Neural cell (in vitro differentiated cells): ENCODE measurements around the gene CISD3. TPM values are rescaled to one million over a fixed set of nuclear protein-coding genes. Genes with fewer than 3 reads are reported as not detected.

Experiments
- H2AFZ ChIP-seq: fragments of 200-600, 300-800 bp; sonication (generic), shearing (Covaris generic); 2 replicates; pipeline ENCODE4 v1.6.0; 2014; ENCODE audit warnings: low read depth, mild to moderate bottlenecking, antibody characterized with exemption, low read length, moderate library complexity
- H3F3A ChIP-seq: fragments of 200-600 bp; shearing (Covaris generic); 2 replicates; pipeline ENCODE4 v1.6.1; 2016; ENCODE audit warnings: mild to moderate bottlenecking, moderate library complexity, mixed read lengths, antibody characterized with exemption, low read length; ENCODE audit not compliant: insufficient read depth, poor library complexity, severe bottlenecking
- H3K27ac ChIP-seq: fragments of 200-600, 300-800 bp; sonication (generic), shearing (Covaris generic); 2 replicates; pipeline ENCODE4 v1.5.1; 2014; ENCODE audit warnings: mild to moderate bottlenecking, low read length, moderate library complexity
- H3K27me3 ChIP-seq: fragments of 300-800, 200-600 bp; sonication (generic), shearing (Covaris generic); 2 replicates; pipeline ENCODE4 v1.6.0; 2014; ENCODE audit warnings: mild to moderate bottlenecking, low read depth, low read length, moderate library complexity; ENCODE audit not compliant: insufficient read depth
- H3K36me3 ChIP-seq: fragments of 300-800, 200-600 bp; sonication (generic), shearing (Covaris generic); 2 replicates; pipeline ENCODE4 v1.5.1; 2014; ENCODE audit warnings: mild to moderate bottlenecking, antibody characterized with exemption, low read length, moderate library complexity; ENCODE audit not compliant: insufficient read depth
- H3K4me2 ChIP-seq: fragments of 300-800, 200-600 bp; sonication (generic), shearing (Covaris generic); 2 replicates; pipeline ENCODE4 v1.6.0; 2014; ENCODE audit warnings: mild to moderate bottlenecking, low read length
- H3K4me3 ChIP-seq: fragments of 300-800, 200-600 bp; sonication (generic), shearing (Covaris generic); 2 replicates; pipeline ENCODE4 v1.5.1; 2014; ENCODE audit warnings: mild to moderate bottlenecking, low read length, moderate library complexity
- H3K79me2 ChIP-seq: fragments of 200-600 bp; shearing (Covaris generic); replicated peaks from 2 replicates; pipeline ENCODE4 v1.6.0; 2014; ENCODE audit warnings: mild to moderate bottlenecking, low read length, moderate library complexity; ENCODE audit not compliant: insufficient read depth
- H3K9ac ChIP-seq: fragments of 300-800, 200-600 bp; sonication (generic), shearing (Covaris generic); 2 replicates; pipeline ENCODE4 v1.6.1; 2016; ENCODE audit warnings: mild to moderate bottlenecking, low read length, mixed read lengths
- H3K9me2 ChIP-seq: fragments of 200-600 bp; shearing (Covaris generic); 2 replicates; pipeline ENCODE4 v1.6.1; 2016; ENCODE audit warnings: mild to moderate bottlenecking, low read length, mixed read lengths; ENCODE audit not compliant: insufficient read depth
- H3K9me3 ChIP-seq: fragments of 200-600, 300-800 bp; sonication (generic), shearing (Covaris generic); 2 replicates; pipeline ENCODE4 v1.6.1; 2016; ENCODE audit warnings: mild to moderate bottlenecking, mixed run types, low read length, moderate library complexity, mixed read lengths
- H4K20me1 ChIP-seq: fragments of 200-600 bp; shearing (Covaris generic); 2 replicates; pipeline ENCODE4 v1.6.1; 2016; ENCODE audit warnings: mild to moderate bottlenecking, mixed run types; ENCODE audit not compliant: insufficient read depth
- EP300 ChIP-seq: fragments of 450-650 bp; conservative IDR thresholded peaks from 2 replicates; pipeline ENCODE4 v1.6.1; 2014; ENCODE audit warnings: antibody characterized with exemption, mild to moderate bottlenecking, moderate library complexity; ENCODE audit not compliant: poor library complexity, severe bottlenecking
- EZH2 ChIP-seq: fragments of 200-600, 300-800 bp; shearing (Covaris generic), sonication (generic); IDR thresholded peaks from 2 replicates; pipeline ENCODE4 v1.6.1; 2014; ENCODE audit warnings: antibody characterized with exemption, low read length, borderline replicate concordance, mild to moderate bottlenecking; ENCODE audit not compliant: insufficient read depth, poor library complexity, severe bottlenecking
- MXI1 ChIP-seq: fragments of 450-650 bp; conservative IDR thresholded peaks from 2 replicates; pipeline ENCODE4 v1.6.1; 2014; ENCODE audit warnings: antibody characterized with exemption, mild to moderate bottlenecking; ENCODE audit not compliant: poor library complexity, severe bottlenecking
- POLR2AphosphoS5 ChIP-seq: IDR thresholded peaks from 2 replicates; pipeline ENCODE4 v1.6.1; 2012
- RAD21 ChIP-seq: fragments of 450-650 bp; conservative IDR thresholded peaks from 2 replicates; pipeline ENCODE4 v1.6.1; 2014; ENCODE audit warnings: antibody characterized with exemption, mild to moderate bottlenecking, moderate library complexity
- SMC3 ChIP-seq: fragments of 450-650 bp; conservative IDR thresholded peaks from 2 replicates; pipeline ENCODE4 v1.6.1; 2014; ENCODE audit warnings: antibody characterized with exemption, mild to moderate bottlenecking, moderate library complexity; ENCODE audit not compliant: poor library complexity
- TAF1 ChIP-seq: IDR thresholded peaks from 2 replicates; pipeline ENCODE4 v1.6.1; 2012; ENCODE audit warnings: low read depth
- polyA plus RNA-seq: library from polyadenylated mRNA; depleted of rRNA; stranded (reverse); fragments of >200 nt; gene quantifications from 2 replicates; pipeline ENCODE4 v1.2.3, GENCODE V29; 2014
- TF ChIP-seq, protein P1 (sequence below): fragments of 450-650 bp; IDR thresholded peaks from 2 replicates; pipeline ENCODE4 v1.5.1; 2014; ENCODE audit warnings: antibody characterized with exemption, mild to moderate bottlenecking, moderate library complexity; ENCODE audit not compliant: poor library complexity, severe bottlenecking
- TF ChIP-seq, protein P2 (sequence below): IDR thresholded peaks from 2 replicates; pipeline ENCODE4 v1.6.1; 2012; ENCODE audit warnings: borderline replicate concordance

CISD3 gene
- polyA plus RNA-seq, 1 donor from 2014 or later: 1.2 TPM

DNA sequence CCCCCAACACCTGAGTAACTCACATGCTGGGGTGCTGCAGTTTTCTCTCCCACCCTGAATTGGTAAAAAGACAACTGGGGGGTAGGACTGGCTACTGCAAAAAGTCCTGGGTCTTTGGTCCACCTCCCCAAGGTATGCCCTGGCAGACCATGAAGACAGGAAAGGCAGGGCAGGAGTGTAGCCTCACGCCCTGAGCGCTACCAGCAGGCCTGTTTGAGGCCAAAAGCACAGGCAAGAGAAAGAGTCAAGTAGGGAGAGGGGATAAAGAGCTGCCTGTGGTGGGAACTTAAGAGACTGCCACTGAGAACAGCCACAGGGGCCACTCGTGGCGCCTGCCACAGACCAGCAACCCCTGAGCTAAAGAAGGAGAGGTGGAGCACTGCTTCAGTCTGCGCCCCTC, 36.2 kb downstream of the CISD3 start:
- no peaks in the 10 kb centered on the region for H3K9me2 ChIP-seq
- H2AFZ ChIP-seq: no peak overlapping the region
- TF ChIP-seq EZH2: no peak
- no peak overlapping the region for H3K27ac ChIP-seq
- H3K9me3 ChIP-seq: no peaks in the 10 kb centered on the region
- no peaks in the 10 kb centered on the region for H3K79me2 ChIP-seq
- no peaks in the 10 kb centered on the region for H3F3A ChIP-seq
- no peak overlapping the region for H3K9ac ChIP-seq
- no peaks in the 10 kb centered on the region for H4K20me1 ChIP-seq
- H3K27me3 ChIP-seq: no peaks in the 10 kb centered on the region
- no peak overlapping the region for H3K4me2 ChIP-seq
- H3K4me3 ChIP-seq: no peak overlapping the region
- peaks cover 7% of the 10 kb centered on the region for H3K36me3 ChIP-seq

DNA sequence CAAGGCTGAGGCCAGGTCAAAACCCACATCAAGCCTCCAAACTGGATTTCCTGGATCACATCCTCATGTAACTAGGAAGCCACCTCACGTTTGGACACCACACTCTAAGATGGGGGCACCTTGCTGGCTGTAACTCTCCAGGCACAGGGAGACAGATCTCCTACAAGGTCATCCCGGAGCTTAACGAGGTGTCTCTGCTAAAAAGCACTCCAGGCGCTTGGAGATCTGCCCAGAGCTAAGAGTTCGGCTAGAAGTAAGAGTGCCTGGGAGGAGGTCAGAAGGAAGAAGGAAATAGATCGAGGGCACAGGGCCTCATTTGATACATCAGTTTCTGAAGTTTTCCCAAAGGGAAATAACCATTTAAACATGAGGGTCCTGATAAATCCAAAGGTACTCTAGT, 38.3 kb downstream of the CISD3 start:
- H3K36me3 ChIP-seq: peaks cover 13% of the 10 kb centered on the region
- H3K27me3 ChIP-seq: no peaks in the 10 kb centered on the region
- no peaks in the 10 kb centered on the region for H3K79me2 ChIP-seq
- TF ChIP-seq, protein P1, sequence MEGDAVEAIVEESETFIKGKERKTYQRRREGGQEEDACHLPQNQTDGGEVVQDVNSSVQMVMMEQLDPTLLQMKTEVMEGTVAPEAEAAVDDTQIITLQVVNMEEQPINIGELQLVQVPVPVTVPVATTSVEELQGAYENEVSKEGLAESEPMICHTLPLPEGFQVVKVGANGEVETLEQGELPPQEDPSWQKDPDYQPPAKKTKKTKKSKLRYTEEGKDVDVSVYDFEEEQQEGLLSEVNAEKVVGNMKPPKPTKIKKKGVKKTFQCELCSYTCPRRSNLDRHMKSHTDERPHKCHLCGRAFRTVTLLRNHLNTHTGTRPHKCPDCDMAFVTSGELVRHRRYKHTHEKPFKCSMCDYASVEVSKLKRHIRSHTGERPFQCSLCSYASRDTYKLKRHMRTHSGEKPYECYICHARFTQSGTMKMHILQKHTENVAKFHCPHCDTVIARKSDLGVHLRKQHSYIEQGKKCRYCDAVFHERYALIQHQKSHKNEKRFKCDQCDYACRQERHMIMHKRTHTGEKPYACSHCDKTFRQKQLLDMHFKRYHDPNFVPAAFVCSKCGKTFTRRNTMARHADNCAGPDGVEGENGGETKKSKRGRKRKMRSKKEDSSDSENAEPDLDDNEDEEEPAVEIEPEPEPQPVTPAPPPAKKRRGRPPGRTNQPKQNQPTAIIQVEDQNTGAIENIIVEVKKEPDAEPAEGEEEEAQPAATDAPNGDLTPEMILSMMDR: no peak
- TF ChIP-seq, protein P2, sequence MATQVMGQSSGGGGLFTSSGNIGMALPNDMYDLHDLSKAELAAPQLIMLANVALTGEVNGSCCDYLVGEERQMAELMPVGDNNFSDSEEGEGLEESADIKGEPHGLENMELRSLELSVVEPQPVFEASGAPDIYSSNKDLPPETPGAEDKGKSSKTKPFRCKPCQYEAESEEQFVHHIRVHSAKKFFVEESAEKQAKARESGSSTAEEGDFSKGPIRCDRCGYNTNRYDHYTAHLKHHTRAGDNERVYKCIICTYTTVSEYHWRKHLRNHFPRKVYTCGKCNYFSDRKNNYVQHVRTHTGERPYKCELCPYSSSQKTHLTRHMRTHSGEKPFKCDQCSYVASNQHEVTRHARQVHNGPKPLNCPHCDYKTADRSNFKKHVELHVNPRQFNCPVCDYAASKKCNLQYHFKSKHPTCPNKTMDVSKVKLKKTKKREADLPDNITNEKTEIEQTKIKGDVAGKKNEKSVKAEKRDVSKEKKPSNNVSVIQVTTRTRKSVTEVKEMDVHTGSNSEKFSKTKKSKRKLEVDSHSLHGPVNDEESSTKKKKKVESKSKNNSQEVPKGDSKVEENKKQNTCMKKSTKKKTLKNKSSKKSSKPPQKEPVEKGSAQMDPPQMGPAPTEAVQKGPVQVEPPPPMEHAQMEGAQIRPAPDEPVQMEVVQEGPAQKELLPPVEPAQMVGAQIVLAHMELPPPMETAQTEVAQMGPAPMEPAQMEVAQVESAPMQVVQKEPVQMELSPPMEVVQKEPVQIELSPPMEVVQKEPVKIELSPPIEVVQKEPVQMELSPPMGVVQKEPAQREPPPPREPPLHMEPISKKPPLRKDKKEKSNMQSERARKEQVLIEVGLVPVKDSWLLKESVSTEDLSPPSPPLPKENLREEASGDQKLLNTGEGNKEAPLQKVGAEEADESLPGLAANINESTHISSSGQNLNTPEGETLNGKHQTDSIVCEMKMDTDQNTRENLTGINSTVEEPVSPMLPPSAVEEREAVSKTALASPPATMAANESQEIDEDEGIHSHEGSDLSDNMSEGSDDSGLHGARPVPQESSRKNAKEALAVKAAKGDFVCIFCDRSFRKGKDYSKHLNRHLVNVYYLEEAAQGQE: no peak
- H3F3A ChIP-seq: no peaks in the 10 kb centered on the region
- H4K20me1 ChIP-seq: no peaks in the 10 kb centered on the region
- H3K9me2 ChIP-seq: no peaks in the 10 kb centered on the region
- H2AFZ ChIP-seq: no peak overlapping the region
- H3K4me2 ChIP-seq: no peak overlapping the region
- no peak overlapping the region for H3K4me3 ChIP-seq
- H3K27ac ChIP-seq: no peak overlapping the region
- no peaks in the 10 kb centered on the region for H3K9me3 ChIP-seq
- no peak overlapping the region for H3K9ac ChIP-seq

DNA sequence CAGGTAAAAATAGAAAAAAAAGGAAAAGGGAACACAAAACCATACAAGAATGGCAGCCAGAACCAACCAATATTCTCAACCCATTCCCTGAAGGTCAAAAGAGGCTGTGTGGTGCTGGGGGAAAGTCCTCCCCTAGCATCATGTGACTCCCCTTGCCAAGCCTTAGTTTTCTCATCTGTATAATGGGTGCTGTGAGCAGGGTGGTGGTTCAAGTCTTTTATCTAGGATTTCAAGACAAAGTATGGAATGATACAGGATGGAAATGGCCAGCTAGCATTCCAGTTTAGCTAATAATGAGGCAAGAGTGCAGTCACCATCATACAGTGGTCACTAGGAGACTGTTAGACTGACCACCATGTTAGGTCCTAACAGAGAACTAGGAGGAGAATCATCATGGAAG, 43.1 kb downstream of the CISD3 start:
- Histone ChIP-seq H3K4me2 (no peak overlapping the region), H3K79me2 (no peaks in the 10 kb centered on the region), H3K36me3 (peaks cover 13% of the 10 kb centered on the region), H3K27me3 (no peaks in the 10 kb centered on the region), H3F3A (no peaks in the 10 kb centered on the region), H3K9me2 (no peaks in the 10 kb centered on the region), H3K9ac (no peak overlapping the region), H2AFZ (no peak overlapping the region), H4K20me1 (no peaks in the 10 kb centered on the region), H3K9me3 (no peaks in the 10 kb centered on the region), H3K27ac (no peak overlapping the region), H3K4me3 (no peak overlapping the region)
- TF ChIP-seq, protein P2: no peak
- TF ChIP-seq TAF1: no peak
- TF ChIP-seq SMC3: no peak
- TF ChIP-seq POLR2AphosphoS5: no peak
- TF ChIP-seq MXI1: no peak
- no peak for TF ChIP-seq EP300
- TF ChIP-seq EZH2: no peak
- TF ChIP-seq, protein P1: no peak
- TF ChIP-seq RAD21: no peak
